PC-9 (cell line): Measurements from ENCODE around the gene LRRC28.

ENCODE experiments used
- EZH2 ChIP-seq: fragments of 200-600 bp; sonication (generic); IDR thresholded peaks from 2 replicates; pipeline ENCODE4 v1.8.0; 2017; ENCODE audit warnings: antibody characterized with exemption, low read depth
- TF ChIP-seq, protein P1 (sequence below): fragments of 200-600 bp; sonication (generic); conservative IDR thresholded peaks from 2 replicates; pipeline ENCODE4 v1.6.1; 2017; ENCODE audit warnings: mixed run types, antibody characterized with exemption, mild to moderate bottlenecking, moderate library complexity

DNA sequence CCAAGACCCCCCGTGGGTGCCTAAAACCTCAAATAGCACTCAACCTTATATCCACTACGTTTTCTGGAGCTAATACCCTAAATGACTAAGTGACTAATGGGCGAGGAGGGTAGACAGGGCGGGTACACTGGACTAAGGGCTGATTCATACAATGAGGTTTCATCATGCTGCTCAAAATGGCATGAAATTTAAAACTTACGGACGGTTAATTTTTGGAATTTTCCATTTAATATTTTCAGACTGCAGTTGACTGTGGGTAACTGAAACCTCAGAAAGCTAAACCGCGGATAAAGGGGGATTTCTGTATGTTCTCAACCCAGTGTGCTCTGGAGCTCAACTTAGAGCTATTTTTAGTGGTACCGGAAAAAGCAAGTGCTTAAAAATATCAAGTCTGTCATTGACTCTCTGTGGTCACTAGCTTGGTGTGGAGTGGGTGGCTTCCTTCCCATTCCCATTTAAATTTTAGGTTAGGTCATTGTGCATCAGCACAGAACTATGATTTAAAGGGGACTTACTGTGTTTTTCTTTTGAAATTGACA is 72.9 kb downstream of the LRRC28 start:
- TF ChIP-seq, protein P1, sequence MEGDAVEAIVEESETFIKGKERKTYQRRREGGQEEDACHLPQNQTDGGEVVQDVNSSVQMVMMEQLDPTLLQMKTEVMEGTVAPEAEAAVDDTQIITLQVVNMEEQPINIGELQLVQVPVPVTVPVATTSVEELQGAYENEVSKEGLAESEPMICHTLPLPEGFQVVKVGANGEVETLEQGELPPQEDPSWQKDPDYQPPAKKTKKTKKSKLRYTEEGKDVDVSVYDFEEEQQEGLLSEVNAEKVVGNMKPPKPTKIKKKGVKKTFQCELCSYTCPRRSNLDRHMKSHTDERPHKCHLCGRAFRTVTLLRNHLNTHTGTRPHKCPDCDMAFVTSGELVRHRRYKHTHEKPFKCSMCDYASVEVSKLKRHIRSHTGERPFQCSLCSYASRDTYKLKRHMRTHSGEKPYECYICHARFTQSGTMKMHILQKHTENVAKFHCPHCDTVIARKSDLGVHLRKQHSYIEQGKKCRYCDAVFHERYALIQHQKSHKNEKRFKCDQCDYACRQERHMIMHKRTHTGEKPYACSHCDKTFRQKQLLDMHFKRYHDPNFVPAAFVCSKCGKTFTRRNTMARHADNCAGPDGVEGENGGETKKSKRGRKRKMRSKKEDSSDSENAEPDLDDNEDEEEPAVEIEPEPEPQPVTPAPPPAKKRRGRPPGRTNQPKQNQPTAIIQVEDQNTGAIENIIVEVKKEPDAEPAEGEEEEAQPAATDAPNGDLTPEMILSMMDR, result no peak
- no peak for TF ChIP-seq EZH2
